Left ventricle myocardium superior (tissue), 1 donor: ENCODE results near the gene TGFBR2. TPM values are rescaled to one million over a fixed set of nuclear protein-coding genes. Genes with fewer than 3 reads are reported as not detected.

Experiments used
- ATAC-seq: fragments of 200-7000 bp; cut with Tn5 transposase; one replicate; pipeline ENCODE4 v1.9.1; 2020; ENCODE audit warnings: mild to moderate bottlenecking, moderate library complexity
- DNase-seq: peaks from one replicate; pipeline ENCODE4 v3.0.0-alpha.2; 2020
- intact Hi-C: fragments of 100-400 bp; cut with micrococcal nuclease; formaldehyde crosslinking; loops from one replicate; pipeline ENCODE4 v1.11.0; 2022
- total RNA-seq: library from RNA; stranded (reverse); fragmentation: NEBNext Ultra II Directional; extraction: Animal tissue kit (Norgen Biotek cat#: 25700); gene quantifications from one replicate; pipeline ENCODE4 v1.2.1, GENCODE V29; 2021
- donor health status: DM: no; HTN: yes; CAD: no; lungs with severe emphysema.

The TGFBR2 gene
- total RNA-seq, 1 donor from 2014 or later: 175 TPM

DNA sequence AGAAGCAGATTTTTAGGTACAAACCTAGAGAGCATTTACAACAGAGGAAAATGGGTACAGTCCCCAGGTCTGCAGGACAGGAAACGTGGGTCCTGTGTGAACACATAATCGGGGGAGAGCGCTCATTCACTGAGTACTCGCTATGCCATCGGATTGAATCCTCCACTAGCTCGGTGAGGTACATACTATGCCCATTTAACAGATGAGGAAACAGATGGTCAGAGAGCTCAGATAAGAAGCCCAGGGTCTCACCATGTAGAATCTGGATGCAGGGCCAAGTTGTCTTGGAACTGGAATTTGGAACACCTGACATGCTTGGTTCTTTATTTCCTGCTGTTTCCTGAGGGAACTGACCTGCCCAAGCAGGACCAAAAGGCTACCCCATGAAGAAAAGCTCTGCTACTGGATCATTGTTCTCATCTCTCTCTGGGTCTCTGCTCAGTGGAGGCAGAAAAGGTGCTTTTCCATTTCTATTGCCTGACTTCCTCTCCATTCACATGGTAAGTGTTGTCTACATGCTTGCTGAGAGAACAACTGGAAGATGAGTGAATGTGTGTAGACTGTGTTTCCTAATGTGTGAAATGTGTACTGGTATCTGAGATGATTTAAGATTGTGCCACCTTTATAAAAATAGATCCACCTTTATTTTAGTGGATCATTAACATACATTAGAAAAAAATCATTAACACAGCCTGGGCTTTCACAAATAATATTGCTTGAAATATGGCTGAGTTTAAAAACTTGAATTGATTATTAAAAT is 89.1 kb downstream of the TGFBR2 start:
- DNase-seq (no peak), ATAC-seq (no peak)
- intact Hi-C loops: loop anchor here (10.0 kb wide), 2 partner anchors 381 to 581 kb away; no protein-coding TSS in a partner anchor

DNA sequence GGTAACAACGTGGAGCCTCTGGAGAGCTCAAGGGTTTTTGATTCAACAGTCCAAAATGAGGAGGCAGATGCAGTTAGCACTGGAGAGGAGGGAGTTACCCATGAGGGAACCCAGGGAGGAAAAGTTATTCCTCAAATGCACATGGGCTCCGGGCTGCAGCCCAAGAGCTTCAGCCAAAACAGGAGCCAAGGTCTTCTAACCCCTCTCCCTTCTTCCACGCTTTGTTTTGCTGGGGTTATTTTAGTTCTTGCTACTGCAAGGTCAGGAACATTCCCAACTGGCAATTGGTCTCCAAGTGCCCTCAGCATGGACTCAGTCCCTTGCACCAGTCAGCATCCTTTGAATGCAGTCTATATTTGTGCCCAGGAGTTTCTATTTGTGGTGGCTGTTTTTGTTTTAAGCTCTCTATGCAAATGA is 90.0 kb downstream of the TGFBR2 start:
- intact Hi-C loops: loop anchor here (10.0 kb wide), 2 partner anchors 382 to 582 kb away; no protein-coding TSS in a partner anchor
- DNase-seq (peak; percentile 69), ATAC-seq (peak; percentile 88)

DNA sequence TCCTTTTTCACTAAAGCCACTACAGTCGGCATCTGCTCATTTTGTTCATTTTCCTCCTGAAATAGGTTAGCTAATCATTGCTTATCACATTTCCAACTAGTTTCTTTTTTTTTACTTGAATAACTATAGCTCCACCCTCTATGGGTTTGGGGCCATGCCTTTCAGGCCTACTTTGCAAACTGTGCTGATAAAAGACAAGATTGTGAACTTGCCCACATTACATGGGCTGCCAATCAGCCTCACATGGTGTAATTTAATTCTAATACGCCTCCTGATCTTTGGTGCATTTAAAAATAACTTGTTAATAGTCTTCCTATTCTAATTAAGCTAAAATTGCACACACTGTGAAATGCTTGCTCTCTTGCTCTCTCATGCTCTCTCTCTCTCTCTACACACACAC is 90.5 kb downstream of the TGFBR2 start:
- intact Hi-C loops: loop anchor here (10.0 kb wide), 2 partner anchors 382 to 582 kb away; no protein-coding TSS in a partner anchor
- DNase-seq: no peak

DNA sequence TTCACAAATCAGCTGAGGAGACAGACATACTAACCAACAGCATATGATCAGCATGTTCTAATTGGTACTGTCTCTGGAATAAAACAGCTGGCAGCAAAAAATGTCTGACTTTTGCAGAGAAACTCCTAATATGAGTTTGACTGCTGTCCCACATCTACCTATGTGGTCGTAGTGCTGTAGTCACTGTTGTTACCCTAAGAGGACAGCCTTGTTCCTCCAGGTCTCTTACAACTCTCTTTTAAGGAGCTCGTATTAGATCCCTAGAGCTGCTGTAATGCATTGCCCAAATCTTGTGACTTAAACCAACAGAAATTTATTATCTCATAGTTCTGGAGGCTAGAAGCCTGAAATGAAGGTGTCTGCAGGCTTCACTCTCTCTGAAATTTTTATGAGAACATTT is 92.1 kb downstream of the TGFBR2 start:
- ATAC-seq (no peak), DNase-seq (no peak)
- intact Hi-C loops: loop anchor here (10.0 kb wide), 2 partner anchors 384 to 584 kb away; no protein-coding TSS in a partner anchor

More for the DNA sequence above, 90.5 kb downstream of the TGFBR2 start:
- ATAC-seq: peak; percentile 15

DNA sequence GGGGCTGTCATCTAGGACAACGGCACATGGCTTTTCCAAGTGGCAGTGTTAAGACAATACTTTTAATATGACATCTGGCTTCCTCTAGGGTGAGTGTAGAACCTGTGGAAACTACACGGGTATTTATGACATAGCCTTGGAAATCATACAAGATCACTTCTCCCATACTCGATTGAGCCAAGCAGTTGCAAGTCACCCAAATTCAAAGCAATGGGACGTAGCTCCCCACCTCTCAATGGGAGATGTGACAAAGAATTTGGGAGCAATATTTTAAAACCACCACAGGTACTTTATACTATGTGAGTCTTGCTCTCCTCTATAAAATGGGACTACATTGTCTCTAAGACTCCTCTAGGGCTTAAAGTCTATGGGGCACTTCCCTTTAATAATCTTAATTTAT is 93.5 kb downstream of the TGFBR2 start:
- intact Hi-C loops: loop anchor here (10.0 kb wide), 2 partner anchors 385 to 585 kb away; no protein-coding TSS in a partner anchor
- no peak for ATAC-seq
- DNase-seq: no peak

DNA sequence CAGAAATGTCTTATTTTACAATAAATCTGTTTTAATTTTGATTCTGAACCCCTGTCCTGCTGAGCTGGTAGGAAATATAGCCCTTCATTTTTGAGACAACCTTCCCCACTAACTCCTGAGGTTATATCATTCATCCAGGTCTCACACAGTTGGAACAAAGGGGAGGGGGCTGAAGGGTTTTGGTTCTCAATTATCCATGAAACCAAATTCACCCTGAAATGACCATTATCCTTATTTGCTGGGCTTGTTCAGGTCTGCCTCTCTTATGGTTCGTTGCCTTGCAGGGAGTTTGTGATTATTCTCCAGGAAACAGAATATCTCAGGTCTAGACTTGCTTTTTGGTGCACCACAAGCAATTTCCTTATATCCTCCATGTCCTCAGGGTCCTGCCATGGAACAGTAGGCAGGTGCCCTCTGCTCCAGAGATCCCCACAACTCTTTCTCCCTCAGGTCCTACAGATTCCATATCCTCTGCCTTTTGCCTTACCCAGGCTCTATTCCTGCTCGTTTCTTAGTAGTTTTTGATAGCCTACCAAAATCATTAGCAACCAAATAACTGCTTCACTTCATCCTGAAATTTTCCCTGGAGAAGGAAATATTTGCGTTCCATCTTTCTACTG is 94.4 kb downstream of the TGFBR2 start:
- intact Hi-C loops: no loop called here
- ATAC-seq: no peak
- no peak for DNase-seq

DNA sequence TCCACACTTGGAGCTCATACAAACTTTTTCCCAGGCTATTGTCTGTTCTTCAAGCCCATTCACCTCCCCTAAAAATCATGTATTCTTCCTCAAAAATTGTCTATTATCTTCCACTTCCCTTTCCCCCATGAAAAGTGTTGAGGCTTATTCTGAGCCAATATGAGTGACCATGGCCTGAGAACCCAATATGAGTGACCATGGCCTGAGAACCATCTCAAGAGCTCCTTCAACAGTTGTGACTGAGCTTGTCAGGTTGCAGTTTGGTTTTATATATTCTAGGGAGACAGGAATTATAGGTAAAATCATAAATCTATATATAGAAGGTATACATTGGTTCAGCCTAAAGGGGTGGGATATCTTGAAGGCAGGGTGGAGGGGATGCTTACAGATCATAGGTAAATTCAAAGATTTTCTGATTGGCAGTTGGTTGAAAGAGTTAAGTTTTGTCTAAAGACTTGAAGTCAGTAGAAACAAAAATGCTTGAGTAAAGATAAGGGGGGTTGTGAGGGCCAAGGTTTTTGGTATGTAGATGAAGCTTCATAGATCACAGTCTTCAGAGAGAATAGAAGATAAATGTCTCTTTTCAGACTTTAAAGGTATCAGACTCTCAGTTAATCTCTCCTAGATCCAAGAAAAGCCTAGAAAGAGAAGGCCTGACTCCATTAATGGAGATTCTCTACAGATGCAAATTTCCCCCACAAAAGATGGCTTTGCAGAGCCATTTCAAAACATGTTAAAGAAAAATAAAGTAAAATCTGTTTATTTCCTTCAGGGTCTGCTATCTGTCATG is 95.8 kb downstream of the TGFBR2 start:
- no peak for ATAC-seq
- DNase-seq: no peak
- intact Hi-C loops: no loop called here

DNA sequence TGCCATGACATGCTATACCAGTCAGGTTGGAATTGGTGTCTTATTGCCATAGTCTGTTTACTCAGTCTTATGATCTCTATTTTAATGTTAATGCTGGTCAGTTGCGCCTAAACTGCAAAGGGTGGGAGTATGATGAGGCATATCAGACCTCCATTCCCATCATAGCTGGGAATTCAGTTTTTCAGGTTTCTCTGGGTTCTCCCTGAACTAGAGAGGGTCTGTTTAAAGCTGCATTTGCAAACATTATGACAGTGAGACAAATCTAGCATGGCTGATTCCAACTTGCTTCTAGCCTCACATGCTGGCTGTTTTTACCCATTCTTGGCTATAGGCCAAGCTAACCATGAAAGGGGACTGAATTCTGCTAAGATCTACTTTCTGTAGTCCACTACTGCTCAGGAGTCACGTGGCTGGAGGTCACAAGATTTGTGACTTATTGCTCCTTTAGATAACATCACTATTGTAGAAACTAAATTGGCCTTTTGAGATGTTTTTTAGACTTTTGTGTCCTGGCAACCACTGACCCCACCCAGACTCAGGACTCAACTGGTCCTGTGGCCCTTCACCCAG is 96.5 kb downstream of the TGFBR2 start:
- intact Hi-C loops: no loop called here
- DNase-seq (no peak), ATAC-seq (no peak)

DNA sequence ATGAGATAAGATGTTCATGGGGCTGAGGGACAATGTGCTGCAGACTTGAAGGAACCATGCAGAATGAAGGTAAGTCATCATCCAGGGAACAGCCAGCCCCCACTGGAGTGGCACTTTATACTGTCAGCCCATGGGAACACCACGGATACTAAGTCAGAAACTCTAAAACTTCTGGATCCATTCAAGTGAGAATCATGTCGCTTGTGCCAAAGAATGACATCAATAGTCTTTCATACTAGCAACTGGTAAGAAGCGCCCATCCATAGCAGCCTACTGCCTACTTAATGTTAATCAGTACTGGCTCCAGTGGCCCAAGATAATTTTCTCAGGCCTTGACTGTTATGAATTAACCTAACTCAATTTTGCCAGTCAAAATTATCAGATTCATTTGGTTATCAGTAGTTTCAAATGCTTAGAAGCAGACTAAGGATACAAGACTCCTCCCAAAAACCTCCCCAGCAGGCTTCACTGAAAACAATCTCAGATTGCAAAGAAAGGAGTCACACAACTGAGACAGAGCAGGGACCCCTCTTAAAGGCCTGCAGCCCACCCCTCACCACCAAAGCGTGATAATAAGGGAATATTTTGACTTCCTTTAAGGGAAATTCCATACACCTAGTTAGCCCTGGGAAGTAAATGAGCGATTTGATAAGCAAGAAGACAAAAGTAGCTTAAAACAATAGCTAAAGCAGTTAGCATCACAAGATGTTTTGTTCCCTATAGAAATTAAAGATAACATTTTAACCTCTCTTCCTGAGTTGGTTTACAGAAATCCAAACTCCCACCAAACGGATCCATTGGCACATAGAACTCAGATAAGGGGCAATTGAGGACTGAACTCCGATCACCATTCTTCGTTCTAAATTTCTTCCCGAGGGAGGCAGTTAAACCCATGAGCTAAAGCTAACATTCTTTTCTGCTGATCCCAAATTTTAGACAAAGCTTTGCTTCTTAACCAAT is 98.8 kb downstream of the TGFBR2 start:
- ATAC-seq (no peak), DNase-seq (no peak)

DNA sequence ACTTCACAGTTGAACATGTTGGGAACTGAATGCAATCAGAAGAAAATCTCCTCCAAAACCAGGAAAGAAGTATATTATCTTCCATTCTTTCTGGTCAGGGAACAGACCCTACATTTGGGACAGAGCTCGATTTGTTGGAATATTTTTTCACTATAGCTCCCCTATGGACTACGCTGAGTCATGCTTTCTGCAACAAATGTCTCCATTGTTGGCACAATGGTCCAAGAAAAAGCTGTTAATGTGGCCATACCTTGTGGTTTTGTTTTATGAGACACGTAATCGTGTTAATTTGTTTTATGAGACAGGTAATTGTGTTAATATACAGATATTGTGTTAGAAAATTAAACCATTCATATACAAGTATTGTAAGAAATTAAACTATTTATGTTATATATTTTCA is 101.4 kb downstream of the TGFBR2 start:
- intact Hi-C loops: no loop called here
- DNase-seq: no peak
- ATAC-seq: no peak

More for the DNA sequence above, 98.8 kb downstream of the TGFBR2 start:
- intact Hi-C loops: no loop called here

DNA sequence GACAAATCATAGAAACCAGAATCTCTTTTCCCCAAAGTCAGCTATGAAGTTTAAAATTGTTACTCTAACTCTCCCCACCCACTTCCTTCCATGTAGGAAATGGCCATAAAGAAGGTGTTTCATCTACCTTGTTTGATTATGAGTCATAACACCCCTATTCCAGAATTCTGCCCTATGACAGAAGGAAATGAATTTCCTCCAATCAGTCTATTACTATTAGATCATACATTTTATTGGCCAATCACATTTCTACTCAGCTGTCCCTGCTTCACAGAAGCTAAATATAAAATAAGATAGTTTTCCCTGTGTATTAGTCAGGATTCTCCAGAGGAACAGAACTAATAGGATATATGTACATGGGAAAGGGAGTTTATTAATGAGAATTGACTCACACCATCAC is 102.1 kb downstream of the TGFBR2 start:
- ATAC-seq (no peak), DNase-seq (no peak)
- intact Hi-C loops: no loop called here

DNA sequence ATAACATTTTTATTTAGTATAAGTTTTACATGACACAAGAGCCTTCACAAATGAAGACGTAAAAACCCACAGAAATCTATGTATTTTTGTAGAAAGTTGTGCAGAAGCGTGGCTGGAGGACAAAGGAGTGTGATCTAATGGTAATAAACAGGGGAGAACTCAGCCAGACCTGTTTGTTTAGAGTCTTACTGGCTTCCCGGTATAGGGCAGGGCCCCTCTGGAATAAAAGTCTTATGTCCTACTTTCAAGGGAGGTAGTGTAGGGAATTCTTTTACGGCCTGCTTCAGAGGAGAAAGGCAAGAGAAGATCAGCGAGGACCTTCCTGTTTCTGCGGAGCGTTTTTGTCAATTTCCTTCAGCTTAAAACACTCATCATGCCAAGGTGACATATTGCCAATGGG is 103.6 kb downstream of the TGFBR2 start:
- ATAC-seq (no peak), DNase-seq (no peak)
- intact Hi-C loops: no loop called here

DNA sequence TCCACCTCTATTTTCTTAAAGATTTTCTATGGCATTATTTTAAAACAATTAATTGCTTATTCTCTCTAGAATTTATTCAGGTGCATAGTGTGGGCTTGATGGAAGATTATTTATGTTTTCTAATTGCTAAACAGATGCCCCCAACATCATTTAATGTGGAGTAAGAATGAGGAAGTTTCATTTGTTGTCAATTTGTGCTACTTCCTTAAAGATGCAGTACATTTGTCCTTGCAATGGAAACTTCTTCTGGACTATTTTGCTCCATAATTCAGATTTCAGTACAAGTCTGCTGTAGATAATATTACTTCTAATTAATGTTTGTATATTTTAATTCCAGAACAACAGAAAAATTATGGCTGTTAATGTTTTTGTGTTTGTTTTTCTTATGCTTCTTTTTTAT is 104.8 kb downstream of the TGFBR2 start:
- ATAC-seq (no peak), DNase-seq (no peak)
- intact Hi-C loops: no loop called here

DNA sequence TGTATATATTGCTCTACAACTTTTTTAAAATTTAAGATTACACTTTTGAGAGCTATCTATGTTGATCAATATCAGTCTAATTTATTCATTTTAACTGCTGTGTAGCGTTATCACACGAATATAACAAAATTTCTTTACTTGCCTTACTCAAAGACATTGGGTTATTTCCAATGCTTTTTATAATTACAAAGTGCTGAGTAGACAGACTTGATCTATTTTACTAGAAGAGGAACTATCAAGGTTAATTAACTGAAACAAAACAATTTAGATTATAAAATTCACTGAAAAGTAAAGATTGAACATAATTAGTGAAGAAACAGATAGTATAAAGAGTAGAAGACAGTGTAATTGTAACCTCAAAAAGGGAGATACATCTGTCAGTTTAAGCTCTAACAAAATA is 105.5 kb downstream of the TGFBR2 start:
- no peak for ATAC-seq
- DNase-seq: no peak
- intact Hi-C loops: no loop called here

DNA sequence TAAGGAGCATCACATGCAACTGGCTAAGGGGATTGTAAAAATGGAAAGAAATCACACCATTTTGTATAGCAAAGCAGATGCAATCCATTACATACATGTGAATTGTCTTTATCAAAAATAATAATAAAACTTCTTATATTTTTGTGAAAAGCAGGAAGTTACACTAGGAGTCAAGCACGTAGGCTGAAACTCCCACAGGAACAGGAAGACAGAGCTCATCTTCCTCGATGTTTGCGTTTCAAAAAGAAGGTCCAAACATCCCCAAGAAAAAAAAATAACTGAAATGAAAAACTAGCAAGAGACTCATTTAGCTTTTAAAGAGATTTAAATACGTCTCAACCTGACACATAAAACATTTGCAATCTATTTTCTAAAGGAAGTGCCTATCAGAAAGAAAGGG is 106.6 kb downstream of the TGFBR2 start:
- intact Hi-C loops: no loop called here
- ATAC-seq: no peak
- DNase-seq: no peak

DNA sequence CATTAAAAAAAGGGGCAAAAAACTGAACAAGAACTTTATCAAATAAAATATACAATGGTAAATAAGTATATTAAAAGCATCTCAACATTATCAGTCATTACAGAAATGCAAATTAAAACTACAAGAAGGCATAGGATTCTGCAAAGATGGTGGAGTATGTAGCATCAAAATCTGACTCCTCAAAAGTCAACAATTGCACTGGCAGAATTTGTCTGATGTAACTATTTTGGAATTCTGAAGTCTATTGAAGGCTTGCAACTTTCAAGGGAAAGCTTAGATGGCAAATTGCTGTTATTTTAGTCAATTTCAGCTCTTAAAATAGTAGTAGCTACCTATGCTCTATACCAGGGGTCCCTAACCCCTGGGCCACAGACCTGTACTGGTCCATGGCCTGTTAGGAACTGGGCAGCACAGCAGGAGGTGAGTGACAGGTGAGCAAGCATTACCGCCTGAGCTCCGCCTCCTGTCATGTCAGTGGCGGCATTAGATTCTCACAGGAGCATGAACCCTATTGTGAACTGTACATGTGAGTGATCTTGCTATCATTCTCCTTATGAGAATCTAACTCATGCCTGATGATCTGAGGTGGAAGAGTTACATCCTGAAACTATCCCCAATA is 107.6 kb downstream of the TGFBR2 start:
- ATAC-seq (no peak), DNase-seq (no peak)
- intact Hi-C loops: no loop called here

DNA sequence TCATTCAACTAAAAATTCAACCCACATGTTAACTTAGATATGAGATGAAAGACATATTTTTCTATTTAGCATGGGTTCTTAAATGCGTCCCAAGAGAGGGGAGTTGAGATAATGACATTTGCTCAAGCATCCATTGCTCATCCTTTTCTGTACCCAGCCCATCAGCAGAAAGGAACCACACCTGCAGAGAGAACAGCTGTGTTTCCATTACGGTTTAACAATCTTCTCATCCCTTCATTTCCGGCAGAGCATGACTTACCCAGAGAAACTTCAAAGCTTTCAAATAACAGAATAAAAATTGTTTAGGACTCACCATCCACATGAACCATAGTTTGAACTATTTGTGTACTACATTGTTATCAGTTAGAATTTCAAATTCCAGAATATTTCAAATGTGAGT is 113.1 kb downstream of the TGFBR2 start:
- DNase-seq (no peak), ATAC-seq (no peak)
- intact Hi-C loops: no loop called here
